IMR-90 (cell line): ENCODE data around the gene S100Z. TPM values are rescaled to one million over a fixed set of nuclear protein-coding genes. Genes with fewer than 3 reads are reported as not detected.
A peak's percentile ranks its signal among the peaks of the same experiment; 100 is the strongest.

Experiments used
- ATAC-seq: fragments of 200-7000 bp; cut with Tn5 transposase; 2 replicates; pipeline ENCODE4 v1.9.1; 2020; ENCODE audit warnings: low read depth, mild to moderate bottlenecking, moderate library complexity
- BruUV-seq: library from RNA; stranded (reverse); fragments of 400-500 nt; replicated peaks from 2 replicates; lab custom pipeline; 2021; lab: Mats Ljungman, UMichigan
- CTCF ChIA-PET: fragments of 300-600 bp; formaldehyde crosslinking; extraction: SDS; loops from one replicate; lab custom pipeline; 2021; ENCODE audit warnings: antibody characterized with exemption; lab: Yijun Ruan, JAX
- POLR2A ChIA-PET: fragments of 300-600 bp; sonication (Branson Sonifier 250); formaldehyde crosslinking; loops from one replicate; lab custom pipeline; 2022; ENCODE audit warnings: antibody characterized with exemption; ENCODE audit not compliant: unreplicated experiment; lab: Charles Lee
- DNase-seq: peaks from one replicate; pipeline ENCODE4 v3.0.0; 2013
- H2AFZ ChIP-seq: replicated peaks from 2 replicates; pipeline ENCODE3; 2013; ENCODE audit warnings: low read length, mild to moderate bottlenecking; ENCODE audit not compliant: poor library complexity
- H2AK5ac ChIP-seq: 2 replicates; pipeline ENCODE4 v1.6.1; 2013; ENCODE audit warnings: low read depth, low read length, inconsistent platforms
- H2AK9ac ChIP-seq: replicated peaks from 2 replicates; pipeline ENCODE3; 2013; ENCODE audit warnings: mild to moderate bottlenecking, low read depth, low read length, moderate library complexity; ENCODE audit not compliant: poor library complexity
- H2BK120ac ChIP-seq: 2 replicates; pipeline ENCODE4 v1.6.1; 2013; ENCODE audit warnings: low read depth, low read length, inconsistent platforms
- H2BK15ac ChIP-seq: 3 replicates; pipeline ENCODE4 v1.6.1; 2013; ENCODE audit warnings: low read depth, low read length, inconsistent platforms
- H2BK20ac ChIP-seq: 2 replicates; pipeline ENCODE4 v1.6.1; 2013; ENCODE audit warnings: low read depth, mild to moderate bottlenecking, inconsistent platforms, low read length, moderate library complexity
- H2BK5ac ChIP-seq: 2 replicates; pipeline ENCODE4 v1.6.1; 2013; ENCODE audit warnings: mild to moderate bottlenecking, low read depth, low read length, inconsistent platforms; ENCODE audit not compliant: poor library complexity, severe bottlenecking
- H3K14ac ChIP-seq: replicated peaks from 2 replicates; pipeline ENCODE4 v1.6.1; 2013; ENCODE audit warnings: low read depth, low read length, inconsistent platforms
- H3K18ac ChIP-seq: 2 replicates; pipeline ENCODE4 v1.6.1; 2013; ENCODE audit warnings: low read depth, low read length, control low read depth
- H3K23ac ChIP-seq: 2 replicates; pipeline ENCODE4 v1.6.1; 2013; ENCODE audit warnings: low read depth, low read length, inconsistent platforms
- H3K27ac ChIP-seq: 2 replicates; pipeline ENCODE4 v1.5.1; 2013; ENCODE audit warnings: mild to moderate bottlenecking, control low read depth, low read length; ENCODE audit not compliant: insufficient read depth
- H3K27me3 ChIP-seq: 2 replicates; pipeline ENCODE4 v1.6.1; 2013; ENCODE audit warnings: low read length; ENCODE audit not compliant: control insufficient read depth, insufficient read depth
- H3K36me3 ChIP-seq: 2 replicates; pipeline ENCODE4 v1.6.1; 2013; ENCODE audit warnings: low read length, mixed read lengths; ENCODE audit not compliant: control insufficient read depth, insufficient read depth
- H3K4ac ChIP-seq: 2 replicates; pipeline ENCODE4 v1.6.1; 2013; ENCODE audit warnings: low read depth, low read length, inconsistent platforms
- H3K4me1 ChIP-seq: 2 replicates; pipeline ENCODE4 v1.6.1; 2013; ENCODE audit warnings: low read length, mixed read lengths; ENCODE audit not compliant: control insufficient read depth, insufficient read depth
- H3K4me2 ChIP-seq: 2 replicates; pipeline ENCODE4 v1.6.1; 2013; ENCODE audit warnings: low read depth, mild to moderate bottlenecking, control low read depth, low read length, moderate library complexity
- H3K4me3 ChIP-seq: 2 replicates; pipeline ENCODE4 v1.5.1; 2013; ENCODE audit warnings: low read depth, mild to moderate bottlenecking, control low read depth, low read length, moderate library complexity; ENCODE audit not compliant: insufficient read depth
- H3K56ac ChIP-seq: 2 replicates; pipeline ENCODE4 v1.6.1; 2013; ENCODE audit warnings: low read length, inconsistent platforms; ENCODE audit not compliant: insufficient read depth; ENCODE audit errors: extremely low read depth
- H3K79me1 ChIP-seq, 2 experiments: 2 replicates each; pipeline ENCODE4 v1.6.1; 2013; ENCODE audit warnings: low read length in 2 of 2, inconsistent platforms in 1 of 2, low read depth in 1 of 2
- H3K9ac ChIP-seq: 2 replicates; pipeline ENCODE4 v1.6.1; 2013; ENCODE audit warnings: low read depth, low read length, control low read depth
- H3K9me1 ChIP-seq: 2 replicates; pipeline ENCODE4 v1.6.1; 2013; ENCODE audit warnings: low read length, inconsistent platforms; ENCODE audit not compliant: insufficient read depth
- H3K9me3 ChIP-seq: 2 replicates; pipeline ENCODE4 v1.6.1; 2013; ENCODE audit warnings: low read length; ENCODE audit not compliant: control insufficient read depth, insufficient read depth
- H4K20me1 ChIP-seq: 2 replicates; pipeline ENCODE4 v1.6.1; 2013; ENCODE audit warnings: low read length, inconsistent platforms; ENCODE audit not compliant: insufficient read depth
- H4K5ac ChIP-seq: 2 replicates; pipeline ENCODE4 v1.6.1; 2013; ENCODE audit warnings: mild to moderate bottlenecking, low read depth, low read length, control low read depth
- H4K8ac ChIP-seq, 2 experiments: 2 replicates each; pipeline ENCODE4 v1.6.1; 2013; ENCODE audit warnings: low read depth in 2 of 2, low read length in 2 of 2, control low read depth in 1 of 2, inconsistent platforms in 1 of 2
- H4K91ac ChIP-seq: 2 replicates; pipeline ENCODE4 v1.6.1; 2013; ENCODE audit warnings: low read depth, low read length, inconsistent platforms; ENCODE audit not compliant: insufficient read depth
- CEBPB ChIP-seq: IDR thresholded peaks from 2 replicates; pipeline ENCODE4 v1.6.1; 2012; ENCODE audit warnings: low read depth, low read length, improper control_type of control experiment
- NFE2L2 ChIP-seq: fragments of 150-350 bp; IDR thresholded peaks from 2 replicates; pipeline ENCODE4 v1.6.1; 2016; ENCODE audit warnings: low read depth, mild to moderate bottlenecking, low read length
- WGBS, 2 experiments: methylation state at CpG; one replicate each; pipeline versions ENCODE4 v1.1.5 to v1.1.7; 2013; ENCODE audit warnings: missing lambda C conversion rate in 2 of 2; ENCODE audit not compliant: insufficient read length in 1 of 2; ENCODE audit errors: extremely low coverage in 2 of 2; 5-methylcytosine and 5-hydroxymethylcytosine counted together
- dilution Hi-C: fragments of 300-500 bp; cut with HindIII; formaldehyde crosslinking; loops from one replicate; pipeline ENCODE4 v1.14.3; 2018; ENCODE audit warnings: low sequenced_read_pairs; ENCODE audit not compliant: unreplicated experiment
- in situ Hi-C: fragments of 300-500 bp; cut with MboI; formaldehyde crosslinking; loops from 3 replicates; pipeline ENCODE4 v1.14.3; 2019; ENCODE audit warnings: low sequenced_read_pairs, inconsistent platforms, mixed read lengths
- intact Hi-C: fragments of 100-400 bp; cut with micrococcal nuclease; formaldehyde crosslinking; loops from 2 replicates; pipeline ENCODE4 v1.10.0; 2022
- polyA plus RNA-seq, 3 experiments: library from polyadenylated mRNA; depleted of rRNA; stranded (reverse); fragments of >200 nt; gene quantifications; 2 replicates each; pipeline ENCODE4 v1.2.3, GENCODE V29; 2012; ENCODE audit warnings: low replicate concordance in 1 of 3
- total RNA-seq: library from RNA; depleted of rRNA; stranded (reverse); fragments of >200 nt; gene quantifications from 2 replicates; pipeline ENCODE4 v1.2.3, GENCODE V29; 2012
- TF ChIP-seq, protein P1 (sequence below): fragments of 150-350 bp; IDR thresholded peaks from 2 replicates; pipeline ENCODE4 v1.6.1; 2016; ENCODE audit warnings: low read depth, mild to moderate bottlenecking, low read length, moderate library complexity, borderline replicate concordance

Gene S100Z
- total and polyA plus RNA-seq, 2 of the 4 experiments (the other 2 are of a cell fraction) = not detected

DNA sequence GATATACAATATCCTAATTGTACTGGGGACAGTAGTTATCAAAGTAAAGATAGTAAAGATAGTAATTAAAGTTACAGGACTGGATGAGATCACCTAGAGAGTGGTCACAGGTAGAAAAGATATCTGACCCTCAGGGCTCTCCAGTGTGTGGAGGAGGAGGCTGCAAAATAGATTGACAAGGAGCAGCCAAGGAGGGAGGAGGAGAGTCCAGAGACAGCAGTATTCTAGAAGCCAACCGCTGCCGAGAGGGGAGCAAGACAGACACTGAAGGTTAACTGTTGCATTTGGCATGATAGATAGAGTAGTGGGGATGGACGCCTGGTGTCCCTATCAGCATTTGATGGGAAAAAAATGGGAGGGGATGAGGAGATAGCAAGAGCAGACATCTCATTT is 48.0 kb upstream of the S100Z start:
- H3K23ac ChIP-seq = no peak overlapping the region
- ChIA-PET POLR2A (no interaction called here), CTCF (interaction anchor here (0.9 kb wide), 1 partner anchor 27 kb away, joined by 3 read pairs; no protein-coding TSS in a partner anchor)
- H2AK5ac ChIP-seq = peak overlapping the region; percentile 87
- H4K5ac ChIP-seq = no peak overlapping the region
- peaks cover 12% of the 10 kb centered on the region for H3K4me1 ChIP-seq
- no peak overlapping the region for H2BK5ac ChIP-seq
- H2BK120ac ChIP-seq = peak overlapping the region; percentile 47; the same call in 1 of the 2 replicates
- H4K20me1 ChIP-seq = peaks cover 3% of the 10 kb centered on the region; the same call in 1 of the 2 replicates
- H3K4me3 ChIP-seq = no peak overlapping the region
- no peaks in the 10 kb centered on the region for H3K9me1 ChIP-seq
- H2BK20ac ChIP-seq = peak overlapping the region; percentile 12; the same call in 1 of the 2 replicates
- no peak overlapping the region for H4K91ac ChIP-seq
- no peak overlapping the region for H3K18ac ChIP-seq
- WGBS, 2 experiments = 69% methylated on average over 3 of the region's 3 CpGs; no CpG with 5 or more reads in 1 of the 2 experiments
- no peak for ATAC-seq
- no peaks in the 10 kb centered on the region for H3K36me3 ChIP-seq
- H3K79me1 ChIP-seq = no peaks in the 10 kb centered on the region
- H3K4ac ChIP-seq = 0 out of 2 replicates have a peak overlapping the region, but pooled peaks have one; percentile 20
- no peak overlapping the region for H3K4me2 ChIP-seq
- peak overlapping the region; percentile 19; the same call in 1 of the 3 replicates for H2BK15ac ChIP-seq
- no peak overlapping the region for H3K9ac ChIP-seq
- H4K8ac ChIP-seq = 0 out of 4 replicates have a peak overlapping the region, but pooled peaks of 1 of the 2 experiments have one; percentile 2
- H3K27ac ChIP-seq = no peak overlapping the region
- H2AFZ ChIP-seq = no peak overlapping the region
- no peak overlapping the region for H2AK9ac ChIP-seq
- TF ChIP-seq, protein P1, sequence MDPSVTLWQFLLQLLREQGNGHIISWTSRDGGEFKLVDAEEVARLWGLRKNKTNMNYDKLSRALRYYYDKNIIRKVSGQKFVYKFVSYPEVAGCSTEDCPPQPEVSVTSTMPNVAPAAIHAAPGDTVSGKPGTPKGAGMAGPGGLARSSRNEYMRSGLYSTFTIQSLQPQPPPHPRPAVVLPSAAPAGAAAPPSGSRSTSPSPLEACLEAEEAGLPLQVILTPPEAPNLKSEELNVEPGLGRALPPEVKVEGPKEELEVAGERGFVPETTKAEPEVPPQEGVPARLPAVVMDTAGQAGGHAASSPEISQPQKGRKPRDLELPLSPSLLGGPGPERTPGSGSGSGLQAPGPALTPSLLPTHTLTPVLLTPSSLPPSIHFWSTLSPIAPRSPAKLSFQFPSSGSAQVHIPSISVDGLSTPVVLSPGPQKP = no peak
- TF ChIP-seq CEBPB (no peak), NFE2L2 (no peak)
- no peak overlapping the region for H3K56ac ChIP-seq
- intact Hi-C loops = no loop called here
- in situ Hi-C loops = no loop called here
- dilution Hi-C loops = no loop called here
- no peak for DNase-seq
- no TSS peak for BruUV-seq
- no peak overlapping the region for H3K14ac ChIP-seq
- H3K27me3 ChIP-seq = no peaks in the 10 kb centered on the region
- no peaks in the 10 kb centered on the region for H3K9me3 ChIP-seq
